ENCODE data around the gene ACVR1. TPM values are rescaled to one million over a fixed set of nuclear protein-coding genes. Genes with fewer than 3 reads are reported as not detected.

ACVR1 gene
- total RNA-seq, 1 donor from 2014 or later: 24.3 TPM

GRCh38 chr2:157748371-157749142 lies 127.6 kb downstream of the ACVR1 start:
- Mint-ChIP-seq H3K4me3 (ENCODE audit: low read depth) (no peak overlapping the region), H3K4me1 (ENCODE audit: low read depth) (peaks cover 12% of the 10 kb centered on the region), H3K27me3 (no peaks in the 10 kb centered on the region), H3K27ac (peak overlapping the region; percentile 71), H3K36me3 (ENCODE audit: insufficient read depth) (peaks cover 20% of the 10 kb centered on the region), H3K9me3 (ENCODE audit: low read depth) (no peaks in the 10 kb centered on the region)
- no peak for DNase-seq (ENCODE audit: low spot score, unreplicated experiment)
- no peak for TF ChIP-seq CTCF (IDR thresholded peaks at IDR 0.05; ENCODE audit: unreplicated experiment)

- Mint-ChIP-seq H3K4me1 (ENCODE audit: low read depth) (peaks cover 12% of the 10 kb centered on the region), H3K4me3 (ENCODE audit: low read depth) (no peak overlapping the region), H3K9me3 (ENCODE audit: low read depth) (no peaks in the 10 kb centered on the region), H3K36me3 (ENCODE audit: insufficient read depth) (peaks cover 20% of the 10 kb centered on the region), H3K27me3 (no peaks in the 10 kb centered on the region), H3K27ac (peak overlapping the region; percentile 71)
- no peak for DNase-seq (ENCODE audit: low spot score, unreplicated experiment)
- no peak for TF ChIP-seq CTCF (IDR thresholded peaks at IDR 0.05; ENCODE audit: unreplicated experiment)
Observed at GRCh38 chr2:157747695-157748370, 128.3 kb downstream of the ACVR1 start.

- H3K27me3 Mint-ChIP-seq: no peaks in the 10 kb centered on the region
- H3K9me3 Mint-ChIP-seq (ENCODE audit: low read depth): no peaks in the 10 kb centered on the region
- peak overlapping the region; percentile 71 for H3K27ac Mint-ChIP-seq
- peaks cover 12% of the 10 kb centered on the region for H3K4me1 Mint-ChIP-seq (ENCODE audit: low read depth)
- no peak for TF ChIP-seq CTCF (IDR thresholded peaks at IDR 0.05; ENCODE audit: unreplicated experiment)
- no peak overlapping the region for H3K4me3 Mint-ChIP-seq (ENCODE audit: low read depth)
- no peak for DNase-seq (ENCODE audit: low spot score, unreplicated experiment)
- H3K36me3 Mint-ChIP-seq (ENCODE audit: insufficient read depth): peaks cover 17% of the 10 kb centered on the region
Observed at GRCh38 chr2:157747280-157747679, 128.8 kb downstream of the ACVR1 start.

- DNase-seq (ENCODE audit: low spot score, unreplicated experiment): no peak
- peak overlapping the region; percentile 40 for H3K27ac Mint-ChIP-seq
- no peaks in the 10 kb centered on the region for H3K27me3 Mint-ChIP-seq
- peaks cover 12% of the 10 kb centered on the region for H3K4me1 Mint-ChIP-seq (ENCODE audit: low read depth)
- H3K36me3 Mint-ChIP-seq (ENCODE audit: insufficient read depth): peaks cover 16% of the 10 kb centered on the region
- no peak overlapping the region for H3K4me3 Mint-ChIP-seq (ENCODE audit: low read depth)
- TF ChIP-seq CTCF (IDR thresholded peaks at IDR 0.05; ENCODE audit: unreplicated experiment): no peak
- no peaks in the 10 kb centered on the region for H3K9me3 Mint-ChIP-seq (ENCODE audit: low read depth)
Observed at GRCh38 chr2:157746234-157746950, 129.7 kb downstream of the ACVR1 start.

GRCh38 chr2:157744571-157745076 lies 131.5 kb downstream of the ACVR1 start:
- H3K36me3 Mint-ChIP-seq (ENCODE audit: insufficient read depth): peaks cover 10% of the 10 kb centered on the region
- no peak for TF ChIP-seq CTCF (IDR thresholded peaks at IDR 0.05; ENCODE audit: unreplicated experiment)
- no peak overlapping the region for H3K27ac Mint-ChIP-seq
- no peak for DNase-seq (ENCODE audit: low spot score, unreplicated experiment)
- H3K4me3 Mint-ChIP-seq (ENCODE audit: low read depth): no peak overlapping the region
- no peaks in the 10 kb centered on the region for H3K27me3 Mint-ChIP-seq
- peaks cover 12% of the 10 kb centered on the region for H3K4me1 Mint-ChIP-seq (ENCODE audit: low read depth)
- no peaks in the 10 kb centered on the region for H3K9me3 Mint-ChIP-seq (ENCODE audit: low read depth)

Data from progenitor cell of endocrine pancreas (in vitro differentiated cells).